BLaER1 treated with 17β-estradiol and CSF1 and Interleukin-3, amounts not matched to agents 10 nM and 100 nM (cell line): Measurements from ENCODE around the gene GAREM2.

Experiments used
- H3K27ac ChIP-seq, 11 experiments: shearing (Covaris generic); formaldehyde crosslinking; 2 replicates each; pipeline ENCODE4 v1.8.1; 2022
- H3K27me3 ChIP-seq, 11 experiments: shearing (Covaris generic); formaldehyde crosslinking; 2 replicates each; pipeline ENCODE4 v1.8.1; 2022
- H3K36me3 ChIP-seq, 11 experiments: shearing (Covaris generic); formaldehyde crosslinking; 2 replicates each; pipeline ENCODE4 v1.8.1; 2022
- H3K4me1 ChIP-seq, 10 experiments: shearing (Covaris generic); formaldehyde crosslinking; 2 replicates each; pipeline ENCODE4 v1.8.1; 2022
- H3K4me2 ChIP-seq, 11 experiments: shearing (Covaris generic); formaldehyde crosslinking; 2 replicates each; pipeline ENCODE4 v1.8.1; 2022
- H3K4me3 ChIP-seq, 10 experiments: shearing (Covaris generic); formaldehyde crosslinking; 2 replicates each; pipeline ENCODE4 v1.8.1; 2022
- H3K9ac ChIP-seq, 11 experiments: shearing (Covaris generic); formaldehyde crosslinking; 2 replicates each; pipeline ENCODE4 v1.8.1; 2022
- H3K9me3 ChIP-seq, 11 experiments: shearing (Covaris generic); formaldehyde crosslinking; replicated peaks in 1 of 11; 2 replicates each; pipeline ENCODE4 v1.8.1; 2022
- H4K20me1 ChIP-seq, 11 experiments: shearing (Covaris generic); formaldehyde crosslinking; 2 replicates each; pipeline ENCODE4 v1.8.1; 2022
- Cebpa-rat ChIP-seq, 11 experiments: shearing (Covaris generic); IDR thresholded peaks; 2 replicates each; pipeline ENCODE4 v1.8.1; 2022

Gene GAREM2

DNA sequence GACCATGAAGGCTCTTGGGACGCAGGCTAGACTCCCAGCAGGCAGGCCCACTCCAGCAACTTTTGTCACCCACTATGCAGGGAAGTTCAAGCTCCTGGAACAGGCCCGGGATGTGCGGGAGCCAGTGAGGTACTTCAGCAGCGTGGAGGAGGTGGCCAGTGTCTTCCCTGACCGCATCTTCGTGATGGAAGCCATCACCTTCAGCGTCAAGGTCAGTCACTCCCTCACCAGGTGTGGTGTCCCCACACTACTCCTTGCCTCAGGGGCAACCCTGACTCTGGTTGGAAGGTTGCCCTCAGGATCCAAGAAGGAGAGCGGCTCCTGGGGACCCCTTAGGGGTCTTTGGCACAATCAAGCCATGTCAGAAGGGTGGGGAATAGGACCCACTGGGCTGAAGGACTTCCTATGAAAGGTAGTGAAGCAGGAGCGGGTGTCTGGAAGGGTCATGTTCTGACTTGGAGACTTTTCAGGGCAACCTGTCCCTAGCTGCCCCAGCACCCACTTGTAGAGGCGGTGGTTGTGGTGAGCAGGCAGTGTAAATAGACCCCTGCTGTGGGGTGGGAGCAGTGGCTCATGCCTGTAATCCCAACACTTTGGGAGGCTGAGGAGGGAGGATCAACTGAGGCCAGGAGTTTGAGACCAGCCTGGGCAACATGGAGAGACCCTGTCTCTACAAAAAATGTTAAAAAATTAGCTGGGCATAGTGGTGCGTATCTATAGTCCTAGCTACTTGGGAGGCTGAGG is 10.2 kb downstream of the GAREM2 start:
- no peak overlapping the region for H3K27ac ChIP-seq
- peaks cover 0 to 19% (median 2%) of the 10 kb centered on the region in 11 experiments; a peak in 8 of 22 replicates for H4K20me1 ChIP-seq
- no peak overlapping the region for H3K9ac ChIP-seq
- H3K4me1 ChIP-seq, result peaks cover 29 to 45% (median 39%) of the 10 kb centered on the region in 10 experiments
- no peak overlapping the region for H3K4me2 ChIP-seq
- H3K27me3 ChIP-seq, result peaks cover 46 to 77% (median 60%) of the 10 kb centered on the region in 11 experiments
- no peak for TF ChIP-seq Cebpa-rat (IDR thresholded peaks at IDR 0.05)
- no peak overlapping the region for H3K4me3 ChIP-seq
- no peaks in the 10 kb centered on the region for H3K9me3 ChIP-seq
- H3K36me3 ChIP-seq, result peaks cover 0 to 4% (median 0%) of the 10 kb centered on the region in 11 experiments; a peak in 1 of 22 replicates

DNA sequence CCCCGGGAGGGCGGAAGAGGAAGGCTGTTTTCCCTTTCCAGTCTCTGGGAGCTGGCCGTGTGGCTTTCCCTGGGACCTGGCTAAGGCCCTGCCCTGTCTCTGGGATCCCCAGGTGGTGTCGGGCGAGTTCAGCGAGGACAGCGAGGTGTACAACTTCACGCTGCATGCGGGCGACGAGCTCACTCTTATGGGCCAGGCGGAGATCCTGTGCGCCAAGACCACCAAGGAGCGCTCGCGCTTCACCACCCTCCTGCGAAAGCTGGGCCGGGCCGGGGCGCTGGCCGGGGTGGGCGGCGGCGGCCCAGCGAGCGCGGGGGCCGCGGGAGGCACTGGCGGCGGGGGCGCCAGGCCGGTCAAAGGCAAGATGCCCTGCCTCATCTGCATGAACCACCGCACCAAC is 11.2 kb downstream of the GAREM2 start:
- H3K4me3 ChIP-seq, result peak overlapping the region in 9 of 10 experiments; percentile 63 to 76 (median 68); a peak in 13 of 20 replicates
- peak overlapping the region in 9 of 11 experiments; percentile 70 to 87 (median 84); a peak in 8 of 22 replicates for H3K9ac ChIP-seq
- H3K27ac ChIP-seq, result peak overlapping the region in 8 of 11 experiments; percentile 66 to 87 (median 79); a peak in 9 of 22 replicates
- no peaks in the 10 kb centered on the region for H3K9me3 ChIP-seq
- peaks cover 27 to 43% (median 35%) of the 10 kb centered on the region in 10 experiments for H3K4me1 ChIP-seq
- TF ChIP-seq Cebpa-rat (IDR thresholded peaks at IDR 0.05), result no peak
- H4K20me1 ChIP-seq, result peaks cover 0 to 29% (median 2%) of the 10 kb centered on the region in 11 experiments; a peak in 8 of 22 replicates
- H3K4me2 ChIP-seq, result peak overlapping the region; percentile 78 to 96 (median 89)
- peaks cover 36 to 66% (median 49%) of the 10 kb centered on the region in 11 experiments for H3K27me3 ChIP-seq
- peaks cover 0 to 11% (median 0%) of the 10 kb centered on the region in 11 experiments; a peak in 2 of 22 replicates for H3K36me3 ChIP-seq

DNA sequence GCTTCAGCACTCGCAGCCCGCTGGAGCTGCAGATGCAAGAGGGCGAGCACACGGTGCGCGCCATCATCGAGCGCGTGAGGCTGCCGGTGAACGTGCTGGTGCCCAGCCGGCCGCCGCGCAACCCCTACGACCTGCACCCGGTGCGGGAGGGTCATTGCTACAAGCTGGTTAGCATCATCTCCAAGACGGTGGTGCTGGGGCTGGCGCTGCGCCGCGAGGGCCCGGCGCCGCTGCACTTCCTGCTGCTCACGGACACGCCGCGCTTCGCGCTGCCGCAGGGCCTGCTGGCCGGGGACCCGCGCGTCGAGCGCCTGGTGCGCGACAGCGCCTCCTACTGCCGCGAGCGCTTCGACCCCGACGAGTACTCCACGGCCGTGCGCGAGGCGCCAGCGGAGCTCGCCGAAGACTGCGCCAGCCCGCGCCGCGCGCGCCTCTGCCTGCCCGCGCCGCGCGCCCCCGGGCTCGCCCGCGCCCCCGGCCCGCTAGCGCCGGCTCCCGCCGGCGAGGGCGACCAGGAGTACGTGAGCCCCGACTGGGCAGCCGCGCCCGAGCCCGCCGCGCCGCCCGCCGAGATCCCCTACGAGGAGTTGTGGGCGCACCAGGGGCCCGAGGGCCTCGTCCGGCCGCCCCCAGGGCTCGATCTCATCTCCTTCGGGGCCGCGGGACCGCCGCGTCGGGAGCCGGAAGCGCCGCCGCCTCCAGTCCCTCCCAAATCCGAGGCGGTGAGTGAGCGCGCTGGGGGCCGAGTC is 11.8 kb downstream of the GAREM2 start:
- H3K9me3 ChIP-seq, result no peaks in the 10 kb centered on the region
- H3K27me3 ChIP-seq, result peaks cover 30 to 60% (median 43%) of the 10 kb centered on the region in 11 experiments
- H3K36me3 ChIP-seq, result peaks cover 0 to 16% (median 1%) of the 10 kb centered on the region in 11 experiments; a peak in 8 of 22 replicates
- H4K20me1 ChIP-seq, result peaks cover 0 to 31% (median 2%) of the 10 kb centered on the region in 11 experiments; a peak in 8 of 22 replicates
- no peak for TF ChIP-seq Cebpa-rat (IDR thresholded peaks at IDR 0.05)
- peak overlapping the region; percentile 63 to 76 (median 68) for H3K4me3 ChIP-seq
- H3K4me1 ChIP-seq, result peaks cover 22 to 38% (median 29%) of the 10 kb centered on the region in 10 experiments
- H3K4me2 ChIP-seq, result peak overlapping the region; percentile 78 to 96 (median 89)
- H3K27ac ChIP-seq, result peak overlapping the region; percentile 58 to 87 (median 78); a peak in 21 of 22 replicates
- peak overlapping the region; percentile 70 to 88 (median 84) for H3K9ac ChIP-seq

DNA sequence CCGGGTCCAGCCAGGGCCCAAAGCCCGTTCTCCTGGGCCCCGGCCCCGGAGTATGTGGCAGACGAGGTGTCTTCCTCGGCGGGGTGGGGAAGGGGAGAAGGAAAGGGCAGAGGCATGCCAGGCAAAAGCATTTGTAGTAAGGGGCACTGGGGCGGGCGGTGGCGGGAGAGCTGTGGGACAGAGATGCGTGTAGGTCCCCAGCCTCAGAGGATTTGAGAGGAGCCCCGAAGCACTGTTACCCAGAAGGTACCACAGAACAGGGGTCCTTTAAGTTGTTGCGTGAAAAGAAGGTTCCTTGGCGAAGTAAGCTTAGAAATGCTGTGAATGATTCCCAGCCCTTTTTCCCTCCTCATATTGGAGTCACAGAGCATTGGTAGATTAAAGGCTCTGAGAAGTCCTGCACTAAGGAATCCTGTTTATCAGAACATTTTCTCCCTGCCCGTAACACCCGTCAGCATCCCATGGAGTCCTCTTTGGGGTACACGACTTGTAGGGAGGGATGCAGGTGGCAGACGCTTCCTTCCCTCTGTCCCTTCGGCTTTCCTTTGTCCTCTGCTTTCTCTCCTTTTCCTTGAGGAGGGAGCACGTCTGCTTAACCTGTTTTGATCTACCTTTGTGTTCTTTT is 12.5 kb downstream of the GAREM2 start:
- peaks cover 0 to 33% (median 2%) of the 10 kb centered on the region in 11 experiments; a peak in 8 of 22 replicates for H4K20me1 ChIP-seq
- H3K36me3 ChIP-seq, result peaks cover 3 to 23% (median 8%) of the 10 kb centered on the region in 11 experiments
- peak overlapping the region; percentile 70 to 88 (median 84) for H3K9ac ChIP-seq
- peaks cover 16 to 32% (median 24%) of the 10 kb centered on the region in 10 experiments for H3K4me1 ChIP-seq
- peak overlapping the region; percentile 63 to 76 (median 68) for H3K4me3 ChIP-seq
- no peak for TF ChIP-seq Cebpa-rat (IDR thresholded peaks at IDR 0.05)
- peak overlapping the region; percentile 58 to 87 (median 78); a peak in 21 of 22 replicates for H3K27ac ChIP-seq
- H3K9me3 ChIP-seq, result no peaks in the 10 kb centered on the region
- H3K27me3 ChIP-seq, result peaks cover 24 to 53% (median 37%) of the 10 kb centered on the region in 11 experiments
- peak overlapping the region; percentile 78 to 96 (median 89) for H3K4me2 ChIP-seq

DNA sequence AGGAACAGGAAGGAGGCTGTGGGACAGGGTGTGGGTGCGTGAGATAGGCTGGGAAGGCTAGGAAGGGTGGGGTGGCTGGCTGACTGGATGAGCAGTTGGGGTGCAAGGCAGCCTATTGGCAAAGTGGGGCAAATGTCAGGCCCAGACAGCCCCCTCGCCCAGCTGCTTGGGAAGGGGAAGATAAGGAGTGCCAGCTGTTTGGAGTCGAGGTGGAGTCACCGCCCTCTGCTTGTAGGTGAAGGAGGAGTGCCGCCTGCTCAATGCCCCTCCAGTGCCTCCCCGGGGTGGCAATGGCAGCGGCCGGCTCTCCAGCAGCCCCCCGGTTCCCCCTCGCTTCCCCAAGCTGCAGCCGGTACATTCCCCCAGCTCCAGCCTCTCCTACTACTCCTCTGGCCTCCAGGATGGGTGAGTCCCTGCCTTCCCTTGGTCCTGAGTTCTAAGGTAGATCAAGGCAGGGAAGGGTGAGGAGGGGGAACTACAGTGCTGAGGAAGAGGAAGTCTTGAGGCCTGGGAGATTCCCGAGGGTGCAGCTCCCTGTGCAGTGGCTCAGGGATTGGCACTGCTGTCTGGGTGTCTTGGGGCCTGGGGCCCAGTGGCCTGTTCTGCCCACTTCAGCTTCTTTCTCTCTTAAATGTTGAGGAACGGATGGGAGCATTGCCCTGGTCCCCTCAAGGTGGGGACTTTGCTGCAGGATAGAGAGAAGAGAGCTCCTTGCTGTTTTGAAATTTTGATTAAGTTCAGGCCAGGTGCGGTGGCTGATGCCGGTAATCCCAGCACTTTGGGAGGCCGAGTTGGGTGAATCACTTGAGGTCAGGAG is 13.3 kb downstream of the GAREM2 start:
- Histone ChIP-seq H3K27ac (no peak overlapping the region), H3K36me3 (peaks cover 10 to 30% (median 16%) of the 10 kb centered on the region in 11 experiments), H3K4me2 (peak overlapping the region; percentile 78 to 96 (median 89)), H3K9me3 (no peaks in the 10 kb centered on the region), H3K4me3 (peak overlapping the region in 8 of 10 experiments; percentile 63 to 76 (median 68); a peak in 10 of 20 replicates), H4K20me1 (peaks cover 0 to 41% (median 2%) of the 10 kb centered on the region in 11 experiments; a peak in 10 of 22 replicates), H3K27me3 (peaks cover 24 to 46% (median 33%) of the 10 kb centered on the region in 11 experiments), H3K4me1 (peaks cover 15 to 32% (median 24%) of the 10 kb centered on the region in 10 experiments), H3K9ac (peak overlapping the region in 2 of 11 experiments; percentile 85 to 87; a peak in 4 of 22 replicates)
- TF ChIP-seq Cebpa-rat (IDR thresholded peaks at IDR 0.05), result no peak

DNA sequence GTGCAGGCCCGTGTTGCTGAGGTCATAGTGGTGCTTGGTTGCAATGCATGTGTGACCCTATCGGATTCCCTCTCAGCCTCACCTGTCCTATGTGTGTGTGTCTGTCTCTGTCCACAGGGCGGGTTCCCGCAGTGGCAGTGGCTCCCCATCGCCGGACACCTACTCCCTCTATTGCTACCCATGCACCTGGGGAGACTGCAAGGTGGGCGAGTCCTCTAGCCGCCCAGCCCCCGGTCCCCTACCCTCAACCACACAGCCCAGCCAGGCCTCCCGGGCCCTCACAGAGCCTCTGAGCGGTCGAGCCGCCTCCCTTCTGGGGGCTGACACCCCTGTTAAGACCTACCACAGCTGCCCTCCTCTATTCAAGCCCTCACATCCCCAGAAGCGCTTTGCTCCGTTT is 14.2 kb downstream of the GAREM2 start:
- Histone ChIP-seq H3K36me3 (peaks cover 20 to 40% (median 25%) of the 10 kb centered on the region in 11 experiments), H3K27me3 (peaks cover 24 to 44% (median 31%) of the 10 kb centered on the region in 11 experiments), H3K9me3 (no peaks in the 10 kb centered on the region), H3K27ac (no peak overlapping the region), H3K4me2 (peak overlapping the region in 3 of 11 experiments; percentile 2 to 87 (median 78); a peak in 3 of 22 replicates), H3K4me1 (peaks cover 15 to 32% (median 24%) of the 10 kb centered on the region in 10 experiments), H3K9ac (no peak overlapping the region), H3K4me3 (no peak overlapping the region), H4K20me1 (peaks cover 0 to 49% (median 2%) of the 10 kb centered on the region in 11 experiments; a peak in 10 of 22 replicates)
- TF ChIP-seq Cebpa-rat (IDR thresholded peaks at IDR 0.05), result no peak

DNA sequence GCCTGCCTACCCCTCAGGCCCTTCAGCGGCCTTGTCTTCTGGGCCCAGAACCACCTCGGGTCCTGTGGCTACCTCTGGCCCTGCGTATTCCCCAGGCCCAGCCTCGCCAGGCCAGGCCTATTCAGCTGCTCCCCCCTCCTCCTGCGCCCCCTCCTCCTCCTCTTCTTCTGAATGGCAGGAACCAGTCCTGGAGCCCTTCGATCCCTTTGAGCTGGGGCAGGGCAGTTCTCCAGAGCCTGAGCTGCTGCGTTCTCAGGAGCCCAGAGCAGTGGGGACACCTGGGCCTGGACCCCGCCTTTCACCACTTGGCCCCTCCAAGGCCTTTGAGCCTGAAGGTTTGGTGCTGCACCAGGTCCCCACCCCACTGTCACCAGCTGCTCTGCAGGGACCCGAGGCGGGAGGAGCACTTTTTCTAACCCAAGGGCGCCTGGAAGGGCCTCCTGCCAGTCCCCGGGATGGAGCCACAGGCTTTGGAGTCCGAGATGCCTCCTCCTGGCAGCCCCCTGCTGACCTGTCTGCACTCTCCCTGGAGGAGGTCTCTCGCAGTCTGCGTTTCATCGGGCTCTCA is 14.7 kb downstream of the GAREM2 start:
- Histone ChIP-seq H3K9me3 (no peaks in the 10 kb centered on the region), H3K4me2 (no peak overlapping the region), H3K4me3 (no peak overlapping the region), H3K36me3 (peaks cover 25 to 45% (median 30%) of the 10 kb centered on the region in 11 experiments), H3K9ac (no peak overlapping the region), H4K20me1 (peaks cover 0 to 49% (median 2%) of the 10 kb centered on the region in 11 experiments; a peak in 10 of 22 replicates), H3K4me1 (peaks cover 15 to 32% (median 24%) of the 10 kb centered on the region in 10 experiments), H3K27ac (no peak overlapping the region), H3K27me3 (peaks cover 24 to 41% (median 31%) of the 10 kb centered on the region in 11 experiments)
- TF ChIP-seq Cebpa-rat (IDR thresholded peaks at IDR 0.05), result no peak
